Neural cell (in vitro differentiated cells): ENCODE data around the gene PTPRG. TPM values are rescaled to one million over a fixed set of nuclear protein-coding genes. Genes with fewer than 3 reads are reported as not detected.
"Not testable (repeated sequence)": the region's sequence is repeated elsewhere in the genome, so short reads cannot be mapped to it uniquely, and the experiment has no call there.

Experiments used
- H2AFZ ChIP-seq: fragments of 200-600, 300-800 bp; sonication (generic), shearing (Covaris generic); 2 replicates; pipeline ENCODE4 v1.6.0; 2014; ENCODE audit warnings: low read depth, mild to moderate bottlenecking, antibody characterized with exemption, low read length, moderate library complexity
- H3F3A ChIP-seq: fragments of 200-600 bp; shearing (Covaris generic); 2 replicates; pipeline ENCODE4 v1.6.1; 2016; ENCODE audit warnings: mild to moderate bottlenecking, moderate library complexity, mixed read lengths, antibody characterized with exemption, low read length; ENCODE audit not compliant: insufficient read depth, poor library complexity, severe bottlenecking
- H3K27ac ChIP-seq: fragments of 200-600, 300-800 bp; sonication (generic), shearing (Covaris generic); 2 replicates; pipeline ENCODE4 v1.5.1; 2014; ENCODE audit warnings: mild to moderate bottlenecking, low read length, moderate library complexity
- H3K27me3 ChIP-seq: fragments of 300-800, 200-600 bp; sonication (generic), shearing (Covaris generic); 2 replicates; pipeline ENCODE4 v1.6.0; 2014; ENCODE audit warnings: mild to moderate bottlenecking, low read depth, low read length, moderate library complexity; ENCODE audit not compliant: insufficient read depth
- H3K36me3 ChIP-seq: fragments of 300-800, 200-600 bp; sonication (generic), shearing (Covaris generic); 2 replicates; pipeline ENCODE4 v1.5.1; 2014; ENCODE audit warnings: mild to moderate bottlenecking, antibody characterized with exemption, low read length, moderate library complexity; ENCODE audit not compliant: insufficient read depth
- H3K4me2 ChIP-seq: fragments of 300-800, 200-600 bp; sonication (generic), shearing (Covaris generic); 2 replicates; pipeline ENCODE4 v1.6.0; 2014; ENCODE audit warnings: mild to moderate bottlenecking, low read length
- H3K4me3 ChIP-seq: fragments of 300-800, 200-600 bp; sonication (generic), shearing (Covaris generic); 2 replicates; pipeline ENCODE4 v1.5.1; 2014; ENCODE audit warnings: mild to moderate bottlenecking, low read length, moderate library complexity
- H3K79me2 ChIP-seq: fragments of 200-600 bp; shearing (Covaris generic); replicated peaks from 2 replicates; pipeline ENCODE4 v1.6.0; 2014; ENCODE audit warnings: mild to moderate bottlenecking, low read length, moderate library complexity; ENCODE audit not compliant: insufficient read depth
- H3K9ac ChIP-seq: fragments of 300-800, 200-600 bp; sonication (generic), shearing (Covaris generic); 2 replicates; pipeline ENCODE4 v1.6.1; 2016; ENCODE audit warnings: mild to moderate bottlenecking, low read length, mixed read lengths
- H3K9me2 ChIP-seq: fragments of 200-600 bp; shearing (Covaris generic); 2 replicates; pipeline ENCODE4 v1.6.1; 2016; ENCODE audit warnings: mild to moderate bottlenecking, low read length, mixed read lengths; ENCODE audit not compliant: insufficient read depth
- H3K9me3 ChIP-seq: fragments of 200-600, 300-800 bp; sonication (generic), shearing (Covaris generic); 2 replicates; pipeline ENCODE4 v1.6.1; 2016; ENCODE audit warnings: mild to moderate bottlenecking, mixed run types, low read length, moderate library complexity, mixed read lengths
- H4K20me1 ChIP-seq: fragments of 200-600 bp; shearing (Covaris generic); 2 replicates; pipeline ENCODE4 v1.6.1; 2016; ENCODE audit warnings: mild to moderate bottlenecking, mixed run types; ENCODE audit not compliant: insufficient read depth
- EP300 ChIP-seq: fragments of 450-650 bp; conservative IDR thresholded peaks from 2 replicates; pipeline ENCODE4 v1.6.1; 2014; ENCODE audit warnings: antibody characterized with exemption, mild to moderate bottlenecking, moderate library complexity; ENCODE audit not compliant: poor library complexity, severe bottlenecking
- EZH2 ChIP-seq: fragments of 200-600, 300-800 bp; shearing (Covaris generic), sonication (generic); IDR thresholded peaks from 2 replicates; pipeline ENCODE4 v1.6.1; 2014; ENCODE audit warnings: antibody characterized with exemption, low read length, borderline replicate concordance, mild to moderate bottlenecking; ENCODE audit not compliant: insufficient read depth, poor library complexity, severe bottlenecking
- MXI1 ChIP-seq: fragments of 450-650 bp; conservative IDR thresholded peaks from 2 replicates; pipeline ENCODE4 v1.6.1; 2014; ENCODE audit warnings: antibody characterized with exemption, mild to moderate bottlenecking; ENCODE audit not compliant: poor library complexity, severe bottlenecking
- POLR2AphosphoS5 ChIP-seq: IDR thresholded peaks from 2 replicates; pipeline ENCODE4 v1.6.1; 2012
- RAD21 ChIP-seq: fragments of 450-650 bp; conservative IDR thresholded peaks from 2 replicates; pipeline ENCODE4 v1.6.1; 2014; ENCODE audit warnings: antibody characterized with exemption, mild to moderate bottlenecking, moderate library complexity
- SMC3 ChIP-seq: fragments of 450-650 bp; conservative IDR thresholded peaks from 2 replicates; pipeline ENCODE4 v1.6.1; 2014; ENCODE audit warnings: antibody characterized with exemption, mild to moderate bottlenecking, moderate library complexity; ENCODE audit not compliant: poor library complexity
- TAF1 ChIP-seq: IDR thresholded peaks from 2 replicates; pipeline ENCODE4 v1.6.1; 2012; ENCODE audit warnings: low read depth
- polyA plus RNA-seq: library from polyadenylated mRNA; depleted of rRNA; stranded (reverse); fragments of >200 nt; gene quantifications from 2 replicates; pipeline ENCODE4 v1.2.3, GENCODE V29; 2014
- TF ChIP-seq, protein P1 (sequence below): IDR thresholded peaks from 2 replicates; pipeline ENCODE4 v1.6.1; 2012; ENCODE audit warnings: borderline replicate concordance
- TF ChIP-seq, protein P2 (sequence below): fragments of 450-650 bp; IDR thresholded peaks from 2 replicates; pipeline ENCODE4 v1.5.1; 2014; ENCODE audit warnings: antibody characterized with exemption, mild to moderate bottlenecking, moderate library complexity; ENCODE audit not compliant: poor library complexity, severe bottlenecking

The PTPRG gene
- polyA plus RNA-seq, 1 donor from 2014 or later, result 33.1 TPM

DNA sequence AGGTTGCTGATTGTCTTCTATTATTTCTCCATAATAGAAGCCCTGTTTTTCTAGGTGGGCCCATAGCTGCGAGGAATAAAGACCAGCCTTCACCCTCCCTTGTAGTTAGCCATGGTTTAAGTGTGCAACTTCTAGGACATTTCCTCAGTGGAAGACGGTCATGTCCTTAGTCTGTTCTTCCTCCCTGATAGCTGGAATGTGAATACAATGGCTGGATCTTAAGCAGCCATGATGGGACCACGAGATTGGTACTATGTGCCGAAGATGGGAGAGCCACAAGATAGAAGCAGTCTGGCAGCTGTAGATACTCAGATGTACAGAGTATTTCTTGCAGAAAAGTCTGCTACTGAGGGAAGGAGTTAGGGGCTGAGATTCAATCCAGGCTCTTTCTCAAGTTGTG is 152.9 kb downstream of the PTPRG start:
- no peak for TF ChIP-seq TAF1
- TF ChIP-seq SMC3, result no peak

DNA sequence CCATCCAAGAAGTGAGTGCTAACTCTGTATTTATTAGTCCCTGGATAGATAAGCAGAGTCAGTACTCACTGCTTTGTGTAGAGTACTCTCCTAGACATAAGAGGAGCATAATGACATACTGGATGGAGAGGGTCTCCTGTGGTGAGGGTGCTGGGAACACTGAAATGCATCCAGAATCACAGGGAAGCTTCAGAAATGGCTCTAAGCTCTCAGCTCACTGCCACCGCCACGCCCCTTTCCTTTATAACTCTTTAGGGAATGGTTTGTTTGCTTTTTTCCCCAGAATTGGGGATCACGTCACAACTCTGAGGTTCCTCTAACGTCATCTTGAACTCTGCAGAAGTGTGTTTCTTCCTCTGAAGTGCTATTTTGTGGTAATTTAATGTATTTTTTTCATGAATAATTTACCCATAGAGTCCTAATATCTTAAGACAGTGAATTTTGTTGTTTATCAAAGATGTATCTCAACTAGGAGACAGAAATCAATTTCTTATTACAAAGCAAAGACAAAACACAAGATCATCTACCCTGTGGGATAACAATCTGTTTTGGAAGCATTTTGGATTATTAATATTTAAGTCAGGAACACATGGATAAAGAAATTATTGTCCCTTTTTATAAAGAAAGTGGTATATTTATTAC is 154.6 kb downstream of the PTPRG start:
- H3K36me3 ChIP-seq, result no peaks in the 10 kb centered on the region
- no peak overlapping the region for H3K4me2 ChIP-seq
- H4K20me1 ChIP-seq, result no peaks in the 10 kb centered on the region
- no peak overlapping the region for H2AFZ ChIP-seq
- no peak for TF ChIP-seq MXI1
- TF ChIP-seq, protein P1, sequence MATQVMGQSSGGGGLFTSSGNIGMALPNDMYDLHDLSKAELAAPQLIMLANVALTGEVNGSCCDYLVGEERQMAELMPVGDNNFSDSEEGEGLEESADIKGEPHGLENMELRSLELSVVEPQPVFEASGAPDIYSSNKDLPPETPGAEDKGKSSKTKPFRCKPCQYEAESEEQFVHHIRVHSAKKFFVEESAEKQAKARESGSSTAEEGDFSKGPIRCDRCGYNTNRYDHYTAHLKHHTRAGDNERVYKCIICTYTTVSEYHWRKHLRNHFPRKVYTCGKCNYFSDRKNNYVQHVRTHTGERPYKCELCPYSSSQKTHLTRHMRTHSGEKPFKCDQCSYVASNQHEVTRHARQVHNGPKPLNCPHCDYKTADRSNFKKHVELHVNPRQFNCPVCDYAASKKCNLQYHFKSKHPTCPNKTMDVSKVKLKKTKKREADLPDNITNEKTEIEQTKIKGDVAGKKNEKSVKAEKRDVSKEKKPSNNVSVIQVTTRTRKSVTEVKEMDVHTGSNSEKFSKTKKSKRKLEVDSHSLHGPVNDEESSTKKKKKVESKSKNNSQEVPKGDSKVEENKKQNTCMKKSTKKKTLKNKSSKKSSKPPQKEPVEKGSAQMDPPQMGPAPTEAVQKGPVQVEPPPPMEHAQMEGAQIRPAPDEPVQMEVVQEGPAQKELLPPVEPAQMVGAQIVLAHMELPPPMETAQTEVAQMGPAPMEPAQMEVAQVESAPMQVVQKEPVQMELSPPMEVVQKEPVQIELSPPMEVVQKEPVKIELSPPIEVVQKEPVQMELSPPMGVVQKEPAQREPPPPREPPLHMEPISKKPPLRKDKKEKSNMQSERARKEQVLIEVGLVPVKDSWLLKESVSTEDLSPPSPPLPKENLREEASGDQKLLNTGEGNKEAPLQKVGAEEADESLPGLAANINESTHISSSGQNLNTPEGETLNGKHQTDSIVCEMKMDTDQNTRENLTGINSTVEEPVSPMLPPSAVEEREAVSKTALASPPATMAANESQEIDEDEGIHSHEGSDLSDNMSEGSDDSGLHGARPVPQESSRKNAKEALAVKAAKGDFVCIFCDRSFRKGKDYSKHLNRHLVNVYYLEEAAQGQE, result no peak
- TF ChIP-seq EP300, result no peak
- no peak overlapping the region for H3K27ac ChIP-seq
- no peak overlapping the region for H3K4me3 ChIP-seq
- no peaks in the 10 kb centered on the region for H3K9me2 ChIP-seq
- no peaks in the 10 kb centered on the region for H3F3A ChIP-seq
- no peaks in the 10 kb centered on the region for H3K27me3 ChIP-seq
- H3K79me2 ChIP-seq, result no peaks in the 10 kb centered on the region
- H3K9me3 ChIP-seq, result no peaks in the 10 kb centered on the region
- no peak overlapping the region for H3K9ac ChIP-seq

More for the DNA sequence above, 152.9 kb downstream of the PTPRG start:
- no peaks in the 10 kb centered on the region for H4K20me1 ChIP-seq
- H3K9me3 ChIP-seq, result no peaks in the 10 kb centered on the region
- H3K4me2 ChIP-seq, result no peak overlapping the region
- no peak overlapping the region for H3K27ac ChIP-seq
- H2AFZ ChIP-seq, result no peak overlapping the region
- no peak overlapping the region for H3K9ac ChIP-seq
- no peaks in the 10 kb centered on the region for H3K79me2 ChIP-seq
- H3F3A ChIP-seq, result no peaks in the 10 kb centered on the region
- H3K9me2 ChIP-seq, result no peaks in the 10 kb centered on the region
- H3K27me3 ChIP-seq, result no peaks in the 10 kb centered on the region
- H3K4me3 ChIP-seq, result no peak overlapping the region
- H3K36me3 ChIP-seq, result no peaks in the 10 kb centered on the region

DNA sequence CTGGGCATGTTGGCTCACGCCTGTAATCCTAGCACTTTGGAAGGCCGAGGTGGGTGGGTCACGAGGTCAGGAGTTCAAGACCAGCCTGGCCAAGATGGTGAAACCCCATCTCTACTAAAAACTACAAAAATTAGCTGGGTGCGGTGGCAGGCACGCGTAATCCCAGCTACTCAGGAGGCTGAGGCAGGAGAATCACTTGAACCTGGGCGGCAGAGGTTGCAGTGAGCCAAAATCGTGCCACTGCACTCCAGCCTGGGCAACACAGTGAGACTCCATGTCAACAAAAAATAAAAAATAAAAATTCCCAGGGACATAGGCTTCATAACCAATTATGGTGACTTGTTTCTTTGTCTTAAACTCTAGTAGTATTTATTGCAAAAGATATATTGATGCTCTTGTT is 155.3 kb downstream of the PTPRG start:
- not testable (repeated sequence) for H3F3A ChIP-seq, H3K27ac ChIP-seq, H2AFZ ChIP-seq, H3K4me3 ChIP-seq, H3K9ac ChIP-seq, H3K79me2 ChIP-seq, H4K20me1 ChIP-seq, H3K9me3 ChIP-seq, H3K27me3 ChIP-seq, H3K36me3 ChIP-seq, H3K9me2 ChIP-seq, H3K4me2 ChIP-seq

DNA sequence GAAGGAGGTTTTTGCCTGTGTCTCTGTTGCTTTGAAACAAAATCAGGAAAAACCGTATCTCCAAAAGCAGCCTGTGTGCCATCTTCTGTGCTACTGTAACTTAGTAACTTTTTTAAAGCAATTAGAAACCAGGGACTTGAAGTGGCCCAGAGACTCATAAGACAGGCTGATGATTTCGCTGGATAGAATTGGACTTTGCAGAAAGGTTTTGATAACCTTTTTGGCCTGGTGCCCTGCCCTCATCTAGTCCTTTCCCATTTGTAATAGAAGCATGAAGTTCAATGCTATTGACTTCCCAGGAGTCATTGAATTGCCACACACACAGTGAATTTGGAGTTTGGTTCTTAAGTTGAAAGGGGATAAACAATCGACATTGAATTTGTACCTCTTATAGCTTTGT is 157.2 kb downstream of the PTPRG start:
- H3K9me3 ChIP-seq, result no peaks in the 10 kb centered on the region
- H2AFZ ChIP-seq, result no peak overlapping the region
- H3K27ac ChIP-seq, result no peak overlapping the region
- no peak overlapping the region for H3K9ac ChIP-seq
- H3K36me3 ChIP-seq, result no peaks in the 10 kb centered on the region
- no peak overlapping the region for H3K4me2 ChIP-seq
- no peak overlapping the region for H3K4me3 ChIP-seq
- H3K27me3 ChIP-seq, result no peaks in the 10 kb centered on the region
- no peaks in the 10 kb centered on the region for H3K79me2 ChIP-seq
- no peaks in the 10 kb centered on the region for H3K9me2 ChIP-seq
- no peaks in the 10 kb centered on the region for H4K20me1 ChIP-seq
- no peaks in the 10 kb centered on the region for H3F3A ChIP-seq
- no peak for TF ChIP-seq EZH2
- TF ChIP-seq EP300, result no peak
- no peak for TF ChIP-seq RAD21
- TF ChIP-seq TAF1, result no peak
- TF ChIP-seq, protein P1, result no peak
- no peak for TF ChIP-seq MXI1
- TF ChIP-seq, protein P2, sequence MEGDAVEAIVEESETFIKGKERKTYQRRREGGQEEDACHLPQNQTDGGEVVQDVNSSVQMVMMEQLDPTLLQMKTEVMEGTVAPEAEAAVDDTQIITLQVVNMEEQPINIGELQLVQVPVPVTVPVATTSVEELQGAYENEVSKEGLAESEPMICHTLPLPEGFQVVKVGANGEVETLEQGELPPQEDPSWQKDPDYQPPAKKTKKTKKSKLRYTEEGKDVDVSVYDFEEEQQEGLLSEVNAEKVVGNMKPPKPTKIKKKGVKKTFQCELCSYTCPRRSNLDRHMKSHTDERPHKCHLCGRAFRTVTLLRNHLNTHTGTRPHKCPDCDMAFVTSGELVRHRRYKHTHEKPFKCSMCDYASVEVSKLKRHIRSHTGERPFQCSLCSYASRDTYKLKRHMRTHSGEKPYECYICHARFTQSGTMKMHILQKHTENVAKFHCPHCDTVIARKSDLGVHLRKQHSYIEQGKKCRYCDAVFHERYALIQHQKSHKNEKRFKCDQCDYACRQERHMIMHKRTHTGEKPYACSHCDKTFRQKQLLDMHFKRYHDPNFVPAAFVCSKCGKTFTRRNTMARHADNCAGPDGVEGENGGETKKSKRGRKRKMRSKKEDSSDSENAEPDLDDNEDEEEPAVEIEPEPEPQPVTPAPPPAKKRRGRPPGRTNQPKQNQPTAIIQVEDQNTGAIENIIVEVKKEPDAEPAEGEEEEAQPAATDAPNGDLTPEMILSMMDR, result no peak
- TF ChIP-seq POLR2AphosphoS5, result no peak
- TF ChIP-seq SMC3, result no peak
